Stimulated activated CD8-positive, alpha-beta memory T cell treated with anti-CD3 and anti-CD28 coated beads, Interleukin-2, amount 100 ng/mL, for 48 hours (primary cell): ENCODE measurements around the gene CADM3.
A peak's percentile ranks its signal among the peaks of the same experiment; 100 is the strongest.

ENCODE experiments used
- DNase-seq, 2 donors: peaks; one replicate each; pipeline ENCODE4 v3.0.0-alpha.2; 2020; ENCODE audit warnings: low read depth in 2 of 2

The CADM3 gene

GRCh38 chr1:159173320-159173719 lies 1.9 kb downstream of the CADM3 start:
- no peak for DNase-seq

GRCh38 chr1:159175571-159175970 lies 4.2 kb downstream of the CADM3 start:
- DNase-seq: no peak

GRCh38 chr1:159177272-159177907 lies 6.0 kb downstream of the CADM3 start:
- no peak for DNase-seq

- no peak for DNase-seq
These were observed 8.5 kb downstream of the CADM3 start for GRCh38 chr1:159179906-159180305.

GRCh38 chr1:159180516-159180915 lies 9.1 kb downstream of the CADM3 start:
- no peak for DNase-seq

GRCh38 chr1:159181328-159182024 lies 10.1 kb downstream of the CADM3 start:
- DNase-seq: no peak

- no peak for DNase-seq
These were observed 12.8 kb downstream of the CADM3 start for GRCh38 chr1:159184201-159184600.

GRCh38 chr1:159185121-159185520 lies 13.7 kb downstream of the CADM3 start:
- DNase-seq: no peak

- DNase-seq: no peak
These were observed 15.6 kb downstream of the CADM3 start for GRCh38 chr1:159187033-159187432.

- no peak for DNase-seq
These were observed 16.4 kb downstream of the CADM3 start for GRCh38 chr1:159187647-159188374.

GRCh38 chr1:159188375-159188788 lies 17.0 kb downstream of the CADM3 start:
- DNase-seq: no peak

GRCh38 chr1:159190441-159190840 lies 19.0 kb downstream of the CADM3 start:
- no peak for DNase-seq

GRCh38 chr1:159196543-159196942 lies 25.1 kb downstream of the CADM3 start:
- no peak for DNase-seq

GRCh38 chr1:159197561-159198557 lies 26.4 kb downstream of the CADM3 start:
- DNase-seq: peak; percentile 34 to 47

GRCh38 chr1:159199901-159200300 lies 28.5 kb downstream of the CADM3 start:
- no peak for DNase-seq

- DNase-seq: no peak
These were observed 29.4 kb downstream of the CADM3 start for GRCh38 chr1:159200769-159201168.

- DNase-seq: no peak
These were observed 30.2 kb downstream of the CADM3 start for GRCh38 chr1:159201642-159202041.

GRCh38 chr1:159203610-159204009 lies 32.2 kb downstream of the CADM3 start:
- DNase-seq: no peak

- DNase-seq: no peak
These were observed 33.0 kb downstream of the CADM3 start, which contains the start of gene ACKR1 for GRCh38 chr1:159204161-159205141. Gene ACKR1 (plus strand): TSS chr1:159204875. CDS start chr1:159204960, 85 bp downstream.

- DNase-seq: no peak
These were observed 33.8 kb downstream of the CADM3 start for GRCh38 chr1:159205225-159205624.
